GM19455 (cell line): Measurements from ENCODE around the gene PPP2R3B.
"Not testable (repeated sequence)": the region's sequence is repeated elsewhere in the genome, so short reads cannot be mapped to it uniquely, and the experiment has no call there.

Experiments used
- ATAC-seq: cut with Tn5 transposase; IDR thresholded peaks from one replicate; pipeline ENCODE4 v1.9.1; 2021; ENCODE audit not compliant: unreplicated experiment

PPP2R3B gene

DNA sequence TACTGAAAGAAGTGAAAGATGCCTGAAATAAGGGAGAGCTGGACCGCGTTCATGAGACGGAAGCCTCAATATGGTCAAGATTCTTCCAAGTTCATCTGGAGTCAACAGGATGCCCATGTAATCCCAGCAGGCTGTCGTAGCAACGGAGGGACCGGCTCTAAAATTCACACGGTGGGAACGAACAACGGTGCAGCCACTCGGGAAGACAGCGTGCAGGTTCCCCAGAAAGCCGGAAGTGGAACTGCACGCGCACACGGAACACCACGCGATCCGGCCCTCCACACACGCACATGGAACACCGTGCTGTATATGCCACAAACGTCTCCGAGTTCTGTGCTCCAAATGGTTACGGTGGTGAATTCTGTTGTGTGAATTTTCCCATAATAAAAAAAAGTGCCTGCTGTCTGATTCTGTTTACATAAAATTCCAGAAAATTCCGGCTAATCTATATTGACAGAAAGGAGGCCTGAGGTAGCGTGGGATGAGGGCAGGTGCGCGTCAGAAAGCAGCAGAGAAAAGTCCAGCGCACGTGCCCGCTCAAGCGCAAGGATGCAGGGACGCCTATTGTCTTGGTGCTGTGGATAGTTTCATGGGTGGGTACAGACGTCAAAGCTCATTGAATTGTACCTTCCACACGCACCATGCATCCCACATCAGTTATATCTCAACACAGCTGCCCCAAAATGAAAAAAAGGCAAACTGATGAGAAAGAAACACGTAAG is 31.2 kb downstream of the PPP2R3B start:
- ATAC-seq: no peak

DNA sequence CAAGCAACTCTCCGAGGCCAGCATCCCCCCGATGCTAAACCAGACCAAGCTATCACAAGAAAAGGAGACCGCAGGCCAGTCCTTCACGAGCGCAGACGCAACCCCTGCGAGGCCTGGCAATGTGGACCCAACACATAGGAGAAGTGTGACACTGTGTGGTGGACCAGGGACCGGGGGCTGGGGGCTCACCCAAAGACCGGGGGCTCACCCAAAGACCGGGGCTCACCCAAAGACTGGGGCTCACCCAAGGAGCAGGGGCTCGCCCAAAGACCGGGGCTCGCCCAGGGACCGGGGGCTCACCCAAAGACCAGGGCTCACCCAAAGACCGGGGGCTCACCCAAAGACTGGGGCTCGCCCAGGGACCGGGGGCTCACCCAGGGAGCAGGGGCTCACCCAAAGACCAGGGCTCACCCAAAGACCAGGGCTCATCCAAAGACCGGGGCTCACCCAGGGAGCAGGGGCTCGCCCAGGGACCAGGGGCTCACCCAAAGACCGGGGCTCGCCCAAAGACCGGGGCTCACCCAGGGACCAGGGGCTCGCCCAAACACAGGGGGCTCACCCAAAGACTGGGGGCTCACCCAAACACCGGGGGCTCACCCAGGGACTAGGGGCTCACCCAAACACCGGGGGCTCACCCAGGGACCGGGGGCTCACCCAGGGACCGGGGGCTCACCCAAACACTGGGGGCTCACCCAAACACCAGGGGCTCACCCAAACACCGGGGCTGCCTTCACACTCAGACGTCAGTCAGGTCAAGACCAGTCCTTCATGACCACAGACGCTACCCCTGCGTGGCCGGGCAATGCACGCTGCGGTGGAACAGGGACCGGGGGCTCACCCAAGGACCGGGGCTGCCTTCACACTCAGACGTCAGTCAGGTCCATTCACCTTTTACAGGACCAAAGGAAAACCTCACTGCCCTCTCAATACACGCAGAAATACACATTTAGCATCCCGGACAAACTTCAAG is 32.9 kb downstream of the PPP2R3B start:
- no peak for ATAC-seq

DNA sequence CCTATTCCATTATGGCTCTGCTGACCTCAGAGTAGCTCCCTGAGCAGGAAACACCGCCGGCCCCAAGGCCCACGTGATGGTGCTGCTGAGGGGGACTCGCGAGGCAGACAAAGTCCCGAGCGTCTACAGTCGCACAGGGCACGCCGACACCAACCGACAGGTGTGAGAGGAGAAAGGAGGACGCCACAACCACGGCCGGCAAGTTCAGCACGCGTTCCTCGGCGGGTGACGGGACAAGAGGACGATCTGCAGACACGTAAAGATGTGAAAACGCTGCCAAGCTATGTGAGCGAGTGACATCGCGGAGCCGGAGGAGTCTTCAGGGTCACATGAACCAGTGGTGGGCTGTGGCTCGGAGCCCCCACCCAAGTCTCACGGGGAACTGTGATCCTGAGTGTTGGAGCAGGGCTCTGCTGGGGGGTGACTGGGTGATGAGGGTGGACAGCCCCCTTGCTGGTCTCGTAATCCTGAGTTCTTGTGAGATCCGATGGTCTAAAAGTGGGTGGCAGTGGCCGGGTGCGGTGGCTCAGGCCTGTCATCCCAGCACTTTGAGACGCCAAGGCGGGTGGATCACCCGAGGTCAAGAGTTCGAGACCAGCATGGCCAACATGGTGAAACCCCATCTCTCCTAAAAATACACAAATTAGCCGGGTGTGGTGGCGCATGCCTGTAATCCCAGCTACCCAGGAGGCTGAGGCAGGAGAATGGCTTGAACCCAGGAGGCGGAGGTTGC is 34.0 kb downstream of the PPP2R3B start:
- no peak for ATAC-seq

DNA sequence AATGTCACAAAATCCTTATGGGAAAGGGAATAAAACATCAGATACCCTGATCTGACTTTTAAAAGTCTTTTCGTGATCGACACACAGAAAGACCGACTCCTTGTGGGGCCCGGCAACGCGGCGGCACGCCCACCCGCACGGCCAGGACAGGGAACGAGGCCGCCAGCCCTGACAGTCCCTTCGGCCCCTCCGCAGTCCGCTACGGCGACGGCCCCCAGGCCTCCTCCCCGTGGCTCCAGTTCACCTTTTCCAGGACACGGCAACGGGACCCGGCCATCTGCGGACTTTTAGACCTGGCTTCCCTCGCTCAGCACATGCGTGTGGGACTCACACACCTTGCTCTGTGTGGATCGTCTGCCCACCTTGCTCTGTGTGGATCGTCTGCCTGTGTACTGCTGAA is 34.5 kb downstream of the PPP2R3B start:
- ATAC-seq: no peak

DNA sequence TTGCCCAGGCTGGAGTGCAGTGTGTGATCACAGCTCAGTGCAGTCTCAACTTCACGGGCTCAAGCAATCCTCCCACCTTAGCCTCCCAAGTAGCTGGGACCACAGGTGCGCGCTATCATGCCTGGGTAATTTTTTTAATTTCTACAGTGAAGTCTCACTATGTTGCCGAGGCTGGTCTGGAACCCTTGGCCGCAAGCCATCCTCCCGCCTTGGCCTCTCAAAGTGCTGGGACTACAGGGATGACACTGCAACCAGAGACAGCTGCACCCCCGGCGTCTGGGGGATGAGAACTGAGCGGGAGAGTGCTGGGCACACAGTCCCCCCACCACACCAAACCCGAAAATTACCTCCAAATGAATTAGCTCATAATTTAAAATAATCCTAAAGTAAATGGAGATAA is 35.0 kb downstream of the PPP2R3B start:
- no peak for ATAC-seq

DNA sequence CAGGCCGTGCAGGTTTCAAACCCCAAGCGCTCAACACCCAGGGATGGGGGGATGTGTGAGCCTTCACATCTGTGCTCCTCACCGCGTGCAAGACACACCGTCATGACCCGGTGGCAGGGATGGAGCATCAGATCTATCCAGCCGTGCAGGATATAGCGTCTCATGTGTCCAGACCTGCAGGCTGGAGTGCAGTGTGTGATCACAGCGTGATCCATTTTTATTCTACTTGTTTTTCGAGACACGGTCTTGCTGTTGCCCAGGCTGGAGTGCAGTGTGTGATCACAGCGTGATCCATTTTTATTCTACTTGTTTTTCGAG is 35.4 kb downstream of the PPP2R3B start:
- ATAC-seq: not testable (repeated sequence)

DNA sequence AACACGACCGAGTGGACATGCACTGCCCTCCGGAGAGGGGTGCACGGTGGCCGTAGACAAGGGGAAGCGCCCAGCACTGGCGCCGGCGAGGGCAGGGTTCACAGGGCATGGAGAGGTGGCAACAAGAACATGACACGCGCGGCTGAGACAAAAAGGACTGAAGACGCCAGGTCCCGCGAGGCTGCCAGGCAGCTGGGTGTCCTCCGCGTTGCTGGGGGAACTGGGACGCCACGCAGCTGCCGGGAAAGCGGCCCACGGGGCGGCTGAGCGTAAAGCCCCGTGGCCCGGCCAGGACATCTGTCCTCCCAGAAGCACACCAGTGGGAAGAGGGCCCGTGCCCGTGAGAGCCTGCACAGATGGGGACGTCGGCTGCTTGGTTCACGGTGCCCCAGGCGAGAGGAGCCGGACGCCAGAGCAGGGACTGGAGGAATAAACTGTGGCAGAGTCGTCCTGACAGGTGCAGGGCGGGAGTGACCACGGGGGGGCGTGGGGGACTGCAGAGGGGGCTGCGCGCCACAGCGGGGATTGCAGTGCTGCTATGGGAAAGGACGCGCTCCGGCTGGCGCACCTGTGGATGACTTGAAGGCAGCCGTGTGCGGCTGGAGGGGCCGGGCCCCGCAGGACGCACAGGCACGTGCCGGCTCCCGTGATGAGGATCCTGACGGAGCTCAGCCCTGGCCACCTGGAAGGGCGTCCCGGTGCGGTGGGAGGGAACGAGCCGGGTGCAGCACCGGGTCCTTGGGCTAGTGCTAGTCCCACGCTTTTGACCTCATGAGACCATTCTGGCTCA is 36.0 kb downstream of the PPP2R3B start:
- no peak for ATAC-seq

DNA sequence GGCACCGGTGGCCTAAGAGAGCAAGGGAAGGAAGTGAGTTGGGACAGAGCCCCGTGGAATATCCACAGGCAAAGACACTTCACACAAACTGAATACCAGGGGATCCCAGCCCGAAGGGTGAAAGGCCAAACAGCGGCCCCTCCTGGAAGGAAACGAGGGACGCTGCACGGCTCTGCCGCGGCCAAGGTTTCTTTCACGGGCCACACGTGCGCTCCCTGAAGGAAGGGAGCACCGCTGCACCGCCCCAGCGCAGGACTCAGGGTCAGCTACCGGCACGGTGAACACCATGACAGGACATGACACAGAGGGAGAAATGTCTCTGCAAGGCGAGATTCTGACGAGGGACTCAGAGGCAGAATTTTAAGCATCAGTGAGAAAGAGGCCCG is 36.6 kb downstream of the PPP2R3B start:
- ATAC-seq: no peak

DNA sequence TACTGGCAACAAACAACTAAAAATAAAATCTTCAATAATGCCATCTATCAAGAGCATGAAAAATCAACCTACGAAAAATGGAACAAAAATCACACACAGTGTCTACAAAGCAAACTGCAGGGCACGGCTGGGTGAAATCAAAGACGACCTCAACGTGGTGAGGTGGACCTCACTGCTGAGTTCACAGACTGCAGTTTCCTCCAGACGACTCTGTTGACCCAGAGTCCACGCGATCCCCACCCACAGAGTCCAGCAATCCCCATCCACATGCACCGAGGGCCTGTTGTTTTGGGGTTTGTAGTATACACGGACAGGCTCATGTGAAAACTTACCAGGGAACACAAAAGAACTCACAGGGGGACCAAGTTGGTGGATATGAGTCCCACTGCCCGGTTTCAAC is 37.0 kb downstream of the PPP2R3B start:
- ATAC-seq: no peak

DNA sequence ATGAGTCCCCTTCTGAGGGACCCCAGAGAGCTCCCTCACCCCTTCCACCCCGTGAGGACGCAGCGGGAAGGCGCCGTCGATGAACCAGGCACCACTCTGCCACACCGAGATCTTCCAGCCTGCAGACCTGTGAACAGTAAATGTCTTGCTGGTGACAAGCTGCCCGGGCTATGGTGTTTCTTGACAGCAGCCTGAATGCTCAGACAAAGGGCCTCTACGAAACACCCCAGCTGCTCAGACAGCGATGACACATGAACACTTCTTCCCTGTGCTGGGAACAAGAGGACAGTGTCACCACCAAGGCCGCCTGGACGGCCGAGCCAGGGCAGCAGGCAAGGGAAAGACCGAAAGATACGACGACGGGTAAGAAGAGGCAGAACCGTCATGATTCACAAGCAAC is 37.5 kb downstream of the PPP2R3B start:
- no peak for ATAC-seq

DNA sequence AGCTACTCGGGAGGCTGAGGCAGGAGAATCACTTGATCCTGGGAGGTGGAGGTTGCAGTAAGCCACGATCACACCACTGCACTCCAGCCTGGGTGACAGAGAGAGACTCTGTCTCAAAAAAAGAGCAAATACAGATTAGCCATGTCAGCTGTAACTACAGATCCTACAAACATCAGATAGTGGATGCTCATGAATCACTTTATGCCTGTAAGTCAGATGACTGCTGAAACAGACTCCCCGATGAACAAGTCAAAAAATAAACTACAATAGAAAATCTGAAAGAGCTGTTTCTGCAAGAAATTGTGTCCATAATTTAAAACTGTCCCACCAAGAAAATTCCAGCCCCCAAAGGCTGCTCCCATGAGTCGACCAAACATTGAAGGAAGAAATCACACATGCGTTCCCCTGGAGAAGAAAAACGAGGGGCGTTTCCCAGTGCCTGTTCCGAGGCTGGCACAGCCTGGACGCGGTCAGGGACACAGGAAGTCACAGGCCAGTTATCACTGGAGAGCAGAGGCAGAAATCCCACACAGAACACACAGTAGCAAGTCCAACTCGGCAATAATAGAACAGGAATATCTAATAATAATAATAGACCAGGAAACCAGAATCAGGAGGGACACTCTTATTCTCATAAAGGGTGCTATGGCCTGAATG is 38.1 kb downstream of the PPP2R3B start:
- no peak for ATAC-seq

DNA sequence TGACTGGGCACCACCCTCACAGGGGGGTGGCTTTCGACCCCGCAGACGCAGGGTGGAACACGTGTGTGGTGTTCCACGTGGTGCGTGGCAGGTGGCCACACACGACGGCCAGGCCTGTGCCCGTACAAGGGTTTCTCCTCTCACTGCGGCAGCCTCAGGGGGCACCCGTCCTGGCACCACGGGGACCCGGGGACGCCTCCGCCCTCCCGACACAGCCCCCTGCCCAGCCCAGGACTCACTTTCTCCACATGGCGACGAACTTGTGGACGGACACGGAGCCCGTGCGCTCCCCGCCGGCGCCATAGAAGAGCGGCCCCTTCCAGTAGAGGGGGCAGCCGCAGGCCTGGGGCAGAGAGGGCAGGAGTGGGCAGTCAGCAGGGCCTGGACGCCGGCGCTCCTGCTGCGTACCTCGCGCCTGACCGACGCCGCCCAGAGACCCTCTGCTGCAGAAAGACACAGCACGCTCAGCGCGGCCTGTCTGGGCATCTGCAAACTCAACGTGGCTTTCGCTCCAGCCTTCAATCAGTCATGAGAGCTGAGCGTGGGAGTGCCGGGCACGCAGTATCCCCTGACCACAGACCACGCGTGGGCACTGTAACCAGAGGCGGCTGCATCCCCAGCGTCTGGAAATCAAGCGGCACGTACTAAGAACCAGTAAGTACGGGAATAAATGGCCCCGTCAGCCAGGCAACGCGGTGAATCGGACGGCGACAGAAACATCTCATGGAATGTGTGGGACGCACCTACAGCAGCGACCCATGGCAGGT is 39.2 kb downstream of the PPP2R3B start:
- no peak for ATAC-seq

DNA sequence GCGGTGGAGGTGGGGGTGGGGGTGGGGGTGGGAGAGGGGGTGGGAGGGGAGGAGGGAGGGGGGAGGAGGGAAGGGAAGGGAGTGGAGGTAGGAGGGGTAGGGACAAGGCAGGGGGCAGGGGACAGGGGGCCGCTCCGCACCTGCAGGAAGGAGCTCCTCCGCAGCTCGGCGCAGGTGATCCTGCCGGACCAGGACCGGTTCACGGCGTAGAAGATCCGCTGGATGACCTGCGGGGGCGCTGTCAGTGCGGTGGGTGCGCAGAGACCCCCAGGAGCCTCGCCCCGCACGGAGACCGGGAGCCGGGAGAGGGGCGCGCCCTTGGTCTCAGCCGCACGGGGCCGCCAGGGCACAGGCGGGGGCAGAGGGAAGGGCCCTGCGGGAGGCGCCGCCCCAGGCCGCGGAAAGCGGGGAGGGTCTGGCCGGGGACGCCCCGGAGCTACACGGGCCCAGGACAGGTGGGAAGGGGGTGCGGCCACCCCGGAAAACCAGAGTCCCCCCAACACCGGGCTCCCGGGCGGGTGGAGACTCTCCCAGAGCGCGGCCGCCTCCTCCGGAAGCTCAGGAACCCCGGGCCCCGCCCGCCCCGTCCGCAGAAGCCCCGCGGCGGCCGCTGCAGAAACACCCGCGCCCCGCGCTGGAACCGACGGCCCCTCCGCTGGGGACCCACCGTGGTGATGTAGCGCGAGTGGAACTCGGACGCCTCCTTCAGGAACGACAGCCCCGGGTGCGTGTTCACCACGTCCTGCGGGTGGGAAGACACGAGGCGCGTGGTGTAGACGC is 40.5 kb downstream of the PPP2R3B start:
- ATAC-seq: no peak

DNA sequence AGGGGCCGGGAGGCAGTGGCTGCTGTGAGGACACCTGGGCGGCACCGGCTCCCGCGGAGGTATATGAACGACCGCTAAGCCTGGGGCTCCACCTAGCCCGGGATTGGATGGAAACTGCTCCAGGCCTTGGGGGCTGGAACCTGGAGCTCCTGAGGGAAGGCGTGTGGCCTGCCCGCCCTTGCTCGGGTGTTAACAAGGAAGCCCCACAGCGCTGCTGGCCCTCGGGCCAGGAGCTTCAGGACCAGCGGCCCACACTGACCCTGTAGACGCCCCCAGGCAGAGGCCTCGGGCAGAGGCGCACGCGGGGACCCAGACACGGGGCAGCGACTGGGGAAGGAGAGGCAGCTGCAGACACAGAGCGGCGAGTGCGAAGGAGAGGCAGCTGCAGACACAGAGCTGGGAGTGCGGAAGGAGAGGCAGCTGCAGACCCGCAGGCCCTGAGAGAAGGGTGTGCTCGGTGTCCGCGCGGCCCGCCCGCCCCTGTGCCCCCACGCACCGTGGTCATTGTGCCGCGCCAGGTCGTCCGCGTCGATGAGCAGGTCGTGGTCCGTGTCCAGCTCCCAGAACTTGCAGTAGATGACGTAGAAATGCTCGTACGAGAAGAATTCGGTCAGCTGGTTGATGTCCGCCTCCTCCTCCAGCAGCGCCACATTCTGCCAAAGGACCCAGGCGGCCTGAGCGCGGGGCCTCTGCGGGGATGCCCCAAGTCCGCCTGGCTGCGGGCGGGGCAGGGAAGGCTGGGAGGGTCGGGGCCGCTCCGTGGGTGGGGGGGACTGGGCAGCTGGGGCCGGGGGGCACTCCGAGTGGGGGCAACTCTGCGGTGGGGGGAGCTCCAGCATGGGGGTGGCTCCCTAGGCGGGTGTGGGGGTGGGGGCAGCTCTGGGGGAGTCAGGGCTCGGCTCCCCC is 41.4 kb downstream of the PPP2R3B start:
- ATAC-seq: no peak

DNA sequence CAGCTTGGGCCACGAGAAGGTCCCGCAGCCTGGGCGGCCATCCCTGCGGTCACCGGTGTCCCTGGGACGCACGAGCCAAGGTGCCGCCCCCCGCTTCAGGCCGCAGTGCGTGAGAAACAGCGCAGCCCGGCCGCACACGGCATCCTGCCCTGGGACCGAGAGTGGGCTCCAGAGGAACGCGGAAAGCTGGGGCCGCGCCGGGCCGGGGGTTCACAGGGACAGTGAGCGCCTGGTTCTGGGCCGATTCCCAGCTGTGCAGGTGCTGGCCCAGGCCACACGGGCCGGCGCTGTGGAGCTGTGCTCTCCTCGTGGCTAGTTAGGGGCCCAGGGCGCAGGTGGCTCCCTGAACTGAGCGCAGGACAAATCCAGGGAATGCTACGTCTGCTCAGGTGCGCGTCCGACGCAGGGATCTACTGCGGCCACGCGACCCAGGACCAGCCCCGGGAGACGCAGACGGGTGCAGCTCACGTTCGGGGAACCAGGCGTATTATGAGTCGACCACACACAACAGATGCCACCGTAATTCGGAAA is 42.3 kb downstream of the PPP2R3B start:
- ATAC-seq: no peak

DNA sequence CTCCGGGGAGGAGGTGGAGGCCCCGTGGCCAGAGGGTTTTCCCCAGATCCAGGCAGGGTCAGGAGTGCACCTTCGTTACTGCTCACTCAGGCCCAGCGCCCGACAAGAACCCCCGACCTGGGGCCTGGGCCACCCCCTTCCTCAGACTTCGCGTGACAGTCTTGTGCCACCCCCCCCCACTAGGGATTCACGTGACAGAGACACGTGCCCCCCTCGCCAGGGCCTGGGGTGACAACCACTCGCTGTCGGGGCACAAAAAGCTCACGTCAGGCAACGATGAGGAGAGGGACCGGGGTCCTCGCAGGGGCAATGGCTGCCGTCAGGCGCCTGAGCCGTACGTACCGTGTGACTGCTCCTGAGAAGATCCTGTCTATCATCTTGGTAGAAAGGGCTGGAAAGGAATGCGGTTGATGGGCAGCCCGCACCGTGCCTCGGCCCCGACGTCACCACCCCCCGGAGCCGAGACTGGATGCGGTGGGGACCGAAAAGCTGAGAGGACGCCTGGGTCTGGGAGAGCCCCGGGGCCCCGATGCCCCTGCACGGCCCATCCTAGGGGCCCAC is 45.1 kb downstream of the PPP2R3B start:
- ATAC-seq: no peak
